Loucy (cell line): ENCODE results near the gene CSNK1G2.

Experiments used
- EZH2phosphoT487 ChIP-seq: fragments of 200-600 bp; IDR thresholded peaks from 2 replicates; pipeline ENCODE4 v1.6.1; 2018; ENCODE audit warnings: antibody characterized with exemption, mild to moderate bottlenecking, moderate library complexity, borderline replicate concordance
- TF ChIP-seq, protein P1 (sequence below): fragments of 200-600 bp; sonication (generic); conservative IDR thresholded peaks from 2 replicates; pipeline ENCODE4 v1.5.1; 2014; ENCODE audit warnings: mild to moderate bottlenecking, antibody characterized with exemption, low read length

DNA sequence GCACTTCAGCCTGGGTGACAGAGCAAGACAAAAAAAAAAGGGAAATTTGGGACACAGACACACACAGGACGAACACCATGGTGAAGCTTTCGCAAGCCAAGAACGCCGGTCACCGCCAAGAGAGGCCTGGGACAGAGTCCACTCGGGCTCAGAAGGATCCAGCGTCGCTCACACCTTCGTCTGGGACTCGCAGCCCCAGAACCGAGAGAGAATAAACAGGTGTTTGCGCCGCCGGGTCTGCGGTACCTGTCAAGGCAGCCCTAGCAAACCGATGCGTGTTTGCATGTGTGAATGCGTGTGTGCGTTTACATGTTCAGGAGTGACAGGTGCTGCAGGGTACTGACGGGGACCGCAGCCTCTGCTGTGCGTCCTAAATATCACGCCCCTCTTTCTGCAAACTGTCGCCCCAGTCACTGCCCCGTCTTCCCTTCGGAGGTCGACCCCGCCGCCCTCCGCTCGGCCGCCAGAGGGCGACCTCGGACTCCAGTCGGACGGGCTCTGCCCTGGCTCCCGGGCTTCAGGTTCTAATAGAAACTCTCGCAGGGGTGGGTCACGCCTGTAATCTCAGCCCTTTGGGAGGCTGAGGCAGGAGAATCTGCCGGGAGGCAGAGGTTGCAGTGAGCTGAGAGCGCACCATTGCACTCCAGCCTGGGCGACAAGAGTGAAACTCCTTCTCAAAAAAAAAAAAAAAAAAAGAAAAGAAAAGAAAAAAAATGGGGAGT is 11.8 kb upstream of the CSNK1G2 start:
- TF ChIP-seq, protein P1, sequence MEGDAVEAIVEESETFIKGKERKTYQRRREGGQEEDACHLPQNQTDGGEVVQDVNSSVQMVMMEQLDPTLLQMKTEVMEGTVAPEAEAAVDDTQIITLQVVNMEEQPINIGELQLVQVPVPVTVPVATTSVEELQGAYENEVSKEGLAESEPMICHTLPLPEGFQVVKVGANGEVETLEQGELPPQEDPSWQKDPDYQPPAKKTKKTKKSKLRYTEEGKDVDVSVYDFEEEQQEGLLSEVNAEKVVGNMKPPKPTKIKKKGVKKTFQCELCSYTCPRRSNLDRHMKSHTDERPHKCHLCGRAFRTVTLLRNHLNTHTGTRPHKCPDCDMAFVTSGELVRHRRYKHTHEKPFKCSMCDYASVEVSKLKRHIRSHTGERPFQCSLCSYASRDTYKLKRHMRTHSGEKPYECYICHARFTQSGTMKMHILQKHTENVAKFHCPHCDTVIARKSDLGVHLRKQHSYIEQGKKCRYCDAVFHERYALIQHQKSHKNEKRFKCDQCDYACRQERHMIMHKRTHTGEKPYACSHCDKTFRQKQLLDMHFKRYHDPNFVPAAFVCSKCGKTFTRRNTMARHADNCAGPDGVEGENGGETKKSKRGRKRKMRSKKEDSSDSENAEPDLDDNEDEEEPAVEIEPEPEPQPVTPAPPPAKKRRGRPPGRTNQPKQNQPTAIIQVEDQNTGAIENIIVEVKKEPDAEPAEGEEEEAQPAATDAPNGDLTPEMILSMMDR = peak; percentile 72
- no peak for TF ChIP-seq EZH2phosphoT487
